NB4 (cell line): Measurements from ENCODE around the gene PPP1R15A.

Source experiments
- MYC ChIP-seq: IDR thresholded peaks from 2 replicates; pipeline ENCODE4 v1.6.1; 2011; ENCODE audit warnings: low read depth, low read length
- POLR2A ChIP-seq: IDR thresholded peaks from 2 replicates; pipeline ENCODE4 v1.6.1; 2011; ENCODE audit warnings: mild to moderate bottlenecking; ENCODE audit not compliant: insufficient read length; ENCODE audit errors: extremely low read depth
- TF ChIP-seq, protein P1 (sequence below): IDR thresholded peaks from one replicate; pipeline ENCODE4 v1.5.1; 2012; ENCODE audit warnings: low read depth, low read length
- TF ChIP-seq, protein P2 (sequence below): IDR thresholded peaks from 2 replicates; pipeline ENCODE4 v1.6.1; 2011; ENCODE audit warnings: low read depth, low read length

DNA sequence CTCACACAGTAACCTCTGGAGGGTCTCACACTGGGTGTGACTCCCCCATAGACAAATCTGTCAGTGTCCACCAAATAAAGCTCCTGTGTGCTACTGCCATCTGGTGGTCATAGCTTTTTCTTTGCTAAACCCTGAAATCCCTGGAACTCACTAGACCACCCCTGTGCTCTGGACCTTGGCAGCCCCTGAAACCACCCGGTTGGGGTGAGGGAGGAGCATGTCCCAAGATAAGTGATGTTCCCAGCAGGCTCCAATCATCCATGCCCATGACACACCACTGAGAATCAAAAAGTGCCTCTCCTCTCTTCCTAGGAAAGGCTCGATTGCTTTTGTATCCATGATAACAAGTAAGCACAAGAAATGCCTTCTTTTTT, 29.4 kb upstream of the PPP1R15A start:
- TF ChIP-seq, protein P1, sequence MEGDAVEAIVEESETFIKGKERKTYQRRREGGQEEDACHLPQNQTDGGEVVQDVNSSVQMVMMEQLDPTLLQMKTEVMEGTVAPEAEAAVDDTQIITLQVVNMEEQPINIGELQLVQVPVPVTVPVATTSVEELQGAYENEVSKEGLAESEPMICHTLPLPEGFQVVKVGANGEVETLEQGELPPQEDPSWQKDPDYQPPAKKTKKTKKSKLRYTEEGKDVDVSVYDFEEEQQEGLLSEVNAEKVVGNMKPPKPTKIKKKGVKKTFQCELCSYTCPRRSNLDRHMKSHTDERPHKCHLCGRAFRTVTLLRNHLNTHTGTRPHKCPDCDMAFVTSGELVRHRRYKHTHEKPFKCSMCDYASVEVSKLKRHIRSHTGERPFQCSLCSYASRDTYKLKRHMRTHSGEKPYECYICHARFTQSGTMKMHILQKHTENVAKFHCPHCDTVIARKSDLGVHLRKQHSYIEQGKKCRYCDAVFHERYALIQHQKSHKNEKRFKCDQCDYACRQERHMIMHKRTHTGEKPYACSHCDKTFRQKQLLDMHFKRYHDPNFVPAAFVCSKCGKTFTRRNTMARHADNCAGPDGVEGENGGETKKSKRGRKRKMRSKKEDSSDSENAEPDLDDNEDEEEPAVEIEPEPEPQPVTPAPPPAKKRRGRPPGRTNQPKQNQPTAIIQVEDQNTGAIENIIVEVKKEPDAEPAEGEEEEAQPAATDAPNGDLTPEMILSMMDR: peak; percentile 74
- TF ChIP-seq, protein P2, sequence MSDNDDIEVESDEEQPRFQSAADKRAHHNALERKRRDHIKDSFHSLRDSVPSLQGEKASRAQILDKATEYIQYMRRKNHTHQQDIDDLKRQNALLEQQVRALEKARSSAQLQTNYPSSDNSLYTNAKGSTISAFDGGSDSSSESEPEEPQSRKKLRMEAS: no peak
- TF ChIP-seq POLR2A (no peak), MYC (no peak)
